GM18517 (cell line): ENCODE data around the gene ADAM22.

Experiments used
- ATAC-seq: cut with Tn5 transposase; IDR thresholded peaks from one replicate; pipeline ENCODE4 v1.9.1; 2021; ENCODE audit warnings: mild to moderate bottlenecking, moderate library complexity; ENCODE audit not compliant: unreplicated experiment

The ADAM22 gene

GRCh38 chr7:87959336-87959735, 25.3 kb downstream of the ADAM22 start:
- ATAC-seq: no peak

GRCh38 chr7:87960239-87960638, 26.2 kb downstream of the ADAM22 start:
- no peak for ATAC-seq

DNA sequence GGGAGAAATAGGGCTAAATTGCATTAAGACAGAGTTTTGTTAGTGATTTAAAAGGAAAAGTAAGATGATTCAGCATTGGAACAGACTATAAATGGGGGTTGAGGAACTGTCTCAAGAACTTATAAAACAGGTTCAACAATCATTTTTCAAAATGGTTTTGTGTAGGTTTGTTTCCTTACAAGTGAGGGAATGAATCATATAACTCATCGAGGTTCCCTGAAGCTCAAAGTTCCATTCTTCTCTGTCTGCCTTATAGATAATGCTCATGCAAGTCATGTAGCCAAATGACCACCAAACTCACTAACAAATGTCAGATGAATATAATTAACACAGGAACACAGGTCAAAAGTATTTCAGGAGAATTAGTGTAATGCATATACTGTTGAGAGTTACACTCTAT, 27.7 kb downstream of the ADAM22 start:
- no peak for ATAC-seq

- no peak for ATAC-seq
Observed at GRCh38 chr7:87966271-87966670, 32.2 kb downstream of the ADAM22 start.

- no peak for ATAC-seq
Observed at GRCh38 chr7:87968021-87968420, 34.0 kb downstream of the ADAM22 start.

- no peak for ATAC-seq
Observed at GRCh38 chr7:87982116-87982515, 48.1 kb downstream of the ADAM22 start.

- ATAC-seq: no peak
Observed at GRCh38 chr7:87984088-87984487, 50.0 kb downstream of the ADAM22 start.

- no peak for ATAC-seq
Observed at GRCh38 chr7:87993269-87993668, 59.2 kb downstream of the ADAM22 start.

- ATAC-seq: no peak
Observed at GRCh38 chr7:87999261-87999660, 65.2 kb downstream of the ADAM22 start.

GRCh38 chr7:88001744-88002530, 67.9 kb downstream of the ADAM22 start:
- no peak for ATAC-seq

GRCh38 chr7:88002617-88003016, 68.6 kb downstream of the ADAM22 start:
- no peak for ATAC-seq

DNA sequence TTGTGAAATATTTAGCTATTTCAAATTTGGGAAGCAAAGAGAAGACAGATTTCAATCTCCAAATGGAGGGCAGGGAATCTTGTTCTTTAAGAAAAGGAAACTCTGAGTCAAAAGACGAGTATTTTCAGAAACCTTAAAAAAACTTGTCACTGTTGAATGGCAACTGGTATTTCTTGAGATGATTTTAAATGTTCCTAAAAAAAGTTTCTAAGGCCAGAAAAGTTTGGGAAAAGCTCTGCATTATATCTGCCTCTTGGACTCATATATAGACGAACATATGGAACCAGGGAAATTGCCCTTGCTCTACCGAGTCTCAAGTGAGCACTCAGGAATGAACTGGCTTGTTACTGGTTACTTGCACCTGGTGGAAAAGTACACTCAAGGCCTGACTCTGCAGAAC, 69.5 kb downstream of the ADAM22 start:
- no peak for ATAC-seq

- ATAC-seq: no peak
Observed at GRCh38 chr7:88005191-88005590, 71.1 kb downstream of the ADAM22 start.

DNA sequence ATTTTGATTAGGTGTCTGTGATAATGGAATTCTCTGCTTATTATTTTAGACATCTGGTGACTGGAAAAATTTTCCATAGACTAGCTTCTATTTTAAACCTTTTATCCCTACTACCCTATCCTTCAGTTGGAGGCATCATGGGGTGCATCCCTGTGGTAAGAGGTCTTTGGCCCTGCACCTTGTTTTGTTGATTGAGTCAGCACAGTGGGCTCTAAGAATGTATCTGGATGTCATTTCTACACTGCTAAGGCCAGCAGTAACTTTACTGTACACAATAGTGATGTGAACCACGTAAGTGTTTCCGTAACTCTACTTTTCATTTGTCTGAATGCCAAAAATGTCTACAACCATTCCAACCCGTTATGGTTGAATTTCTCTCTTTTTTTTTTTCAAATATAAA, 75.6 kb downstream of the ADAM22 start:
- ATAC-seq: no peak

DNA sequence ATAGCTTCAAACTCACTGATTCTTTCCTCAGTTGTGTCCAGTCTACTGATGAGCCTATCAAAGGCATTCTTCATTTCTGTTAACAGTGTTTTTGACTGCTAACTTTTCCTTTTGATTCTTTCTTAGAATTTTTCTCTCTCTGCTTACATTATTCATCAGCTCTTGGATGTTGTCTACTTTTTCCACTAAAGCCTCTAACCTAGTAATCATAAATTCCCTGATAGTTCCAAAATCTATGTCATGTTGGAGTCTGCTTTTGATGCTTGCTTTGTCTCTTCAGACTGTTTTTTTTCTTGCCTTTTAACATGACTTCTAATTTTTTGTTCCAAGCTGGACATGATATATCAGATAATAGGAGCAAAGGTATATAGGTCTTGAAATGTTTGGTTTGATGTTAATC, 78.0 kb downstream of the ADAM22 start:
- no peak for ATAC-seq

- no peak for ATAC-seq
Observed at GRCh38 chr7:88013981-88014380, 79.9 kb downstream of the ADAM22 start.

DNA sequence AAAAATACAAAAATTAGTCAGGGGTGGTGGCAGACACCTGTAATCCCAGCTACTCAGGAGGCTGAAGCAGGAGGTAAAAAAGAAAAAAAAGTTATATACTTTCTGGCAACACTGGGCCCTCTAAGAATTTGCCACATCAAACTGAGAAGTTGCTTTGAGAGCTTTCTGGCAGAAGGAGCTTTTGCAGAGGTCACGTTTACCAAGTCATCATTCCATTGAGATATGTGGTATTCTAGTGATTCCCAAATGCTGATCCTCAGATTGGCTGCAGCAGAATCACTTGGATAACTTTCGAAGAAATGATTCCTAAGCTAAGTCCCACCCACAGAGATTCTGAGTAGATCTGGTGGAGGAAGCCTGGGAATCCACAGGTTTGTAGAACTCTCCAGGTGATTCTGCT, 80.5 kb downstream of the ADAM22 start:
- ATAC-seq: no peak

- no peak for ATAC-seq
Observed at GRCh38 chr7:88015309-88015708, 81.3 kb downstream of the ADAM22 start.

- ATAC-seq: no peak
Observed at GRCh38 chr7:88018501-88018900, 84.5 kb downstream of the ADAM22 start.

- no peak for ATAC-seq
Observed at GRCh38 chr7:88020953-88021665, 87.1 kb downstream of the ADAM22 start.

DNA sequence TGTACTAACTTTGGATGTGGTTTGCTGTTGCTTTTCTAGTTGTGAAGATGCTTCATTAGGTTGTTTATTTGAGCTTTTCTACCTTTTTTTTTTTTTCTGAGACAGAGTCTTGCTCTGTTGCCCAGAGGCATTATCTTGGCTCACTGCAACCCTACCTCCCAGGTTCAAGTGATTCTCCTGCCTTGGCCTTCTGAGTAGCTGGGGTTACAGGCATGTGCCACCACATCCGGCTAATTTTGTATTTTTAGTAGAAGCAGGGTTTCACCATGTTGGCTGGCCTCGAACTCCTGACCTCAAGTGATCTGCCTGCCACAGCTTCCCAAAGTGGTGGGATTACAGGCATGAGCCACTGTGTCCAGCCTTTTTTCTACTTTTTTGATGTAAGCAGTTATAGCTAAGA, 93.7 kb downstream of the ADAM22 start:
- ATAC-seq: no peak

- ATAC-seq: no peak
Observed at GRCh38 chr7:88034083-88034695, 100.1 kb downstream of the ADAM22 start.
